Thyroid gland (tissue), 4 donors: ENCODE measurements around the gene STARD9. TPM values are rescaled to one million over a fixed set of nuclear protein-coding genes. Genes with fewer than 3 reads are reported as not detected.

Experiments used
- DNase-seq, 2 donors: peaks; one replicate each; pipeline ENCODE4 v3.0.0-alpha.2; 2019
- H3K27ac ChIP-seq, 3 donors: fragments of 200-600 bp; sonication (generic); 1 replicate in 2 of 3; 2 replicates in 1 of 3; pipeline ENCODE4 v1.5.1; 2016 to 2019; ENCODE audit warnings: mild to moderate bottlenecking in 1 of 3, moderate library complexity in 1 of 3
- H3K27me3 ChIP-seq: fragments of 200-600 bp; sonication (generic); one replicate; pipeline ENCODE4 v1.5.1; 2019
- H3K36me3 ChIP-seq, 2 donors: fragments of 200-600 bp; sonication (generic); one replicate each; pipeline ENCODE4 v1.5.1; 2016 to 2019
- H3K4me1 ChIP-seq, 2 donors: fragments of 200-600 bp; sonication (generic); one replicate each; pipeline ENCODE4 v1.5.1; 2017 to 2019
- H3K4me3 ChIP-seq, 3 donors: fragments of 200-600 bp; sonication (generic); replicated peaks in 1 of 3; 1 replicate in 2 of 3; 2 replicates in 1 of 3; pipeline ENCODE4 v1.5.1; 2016; ENCODE audit warnings: mild to moderate bottlenecking in 1 of 3
- H3K9me3 ChIP-seq: fragments of 200-600 bp; sonication (generic); one replicate; pipeline ENCODE4 v1.5.1; 2017
- CTCF ChIP-seq, 6 experiments: fragments of 200-600 bp in 3 of 6; fragments of 450-650 bp in 3 of 6; sonication (generic) in 3 of 6; IDR thresholded peaks; one replicate each; pipeline ENCODE4 v1.5.1; 2016 to 2019; ENCODE audit warnings: antibody characterized with exemption in 6 of 6, mild to moderate bottlenecking in 2 of 6, inconsistent platforms in 1 of 6, moderate library complexity in 1 of 6
- POLR2A ChIP-seq, 2 donors: fragments of 450-650 bp; IDR thresholded peaks; one replicate each; pipeline ENCODE4 v1.6.1; 2017; ENCODE audit warnings: antibody characterized with exemption in 2 of 2, mild to moderate bottlenecking in 2 of 2, moderate library complexity in 1 of 2
- WGBS, 2 donors: methylation state at CpG; one replicate each; pipeline ENCODE4 v1.1.5; 2017; 5-methylcytosine and 5-hydroxymethylcytosine counted together
- intact Hi-C: fragments of 100-400 bp; cut with DNase I; formaldehyde crosslinking; loops from one replicate; pipeline ENCODE4 v1.15.1; 2023
- total RNA-seq, 4 donors: library from RNA; depleted of rRNA; stranded (reverse); fragments of >200 nt; gene quantifications; one replicate each; pipeline ENCODE4 v1.2.3, GENCODE V29; 2016

STARD9 gene
- total RNA-seq, 4 donors from 2014 or later, result 6.4 to 23.4 (median 10.1) TPM

GRCh38 chr15:42603978-42604377 is 28.6 kb downstream of the STARD9 start:
- Histone ChIP-seq H3K4me1 (peaks cover 0 to 35% of the 10 kb centered on the region in 2 donors), H3K27ac (no peak overlapping the region), H3K27me3 (no peaks in the 10 kb centered on the region), H3K36me3 (no peaks in the 10 kb centered on the region), H3K4me3 (no peak overlapping the region), H3K9me3 (no peaks in the 10 kb centered on the region)
- 91 to 96% methylated on average over 2 of the region's 2 CpGs for WGBS, 2 donors
- no peak for DNase-seq
- TF ChIP-seq CTCF (IDR thresholded peaks at IDR 0.05), result no peak
- TF ChIP-seq POLR2A (IDR thresholded peaks at IDR 0.05), result no peak
- intact Hi-C loops, result no loop called here

GRCh38 chr15:42604894-42605744 is 29.7 kb downstream of the STARD9 start:
- H3K27ac ChIP-seq, result peak overlapping the region in 1 of 3 donors; percentile 28
- intact Hi-C loops, result no loop called here
- no peaks in the 10 kb centered on the region for H3K27me3 ChIP-seq
- H3K9me3 ChIP-seq, result no peaks in the 10 kb centered on the region
- H3K36me3 ChIP-seq, result no peaks in the 10 kb centered on the region
- no peak for DNase-seq
- no peak overlapping the region for H3K4me3 ChIP-seq
- TF ChIP-seq POLR2A (IDR thresholded peaks at IDR 0.05) (no peak), CTCF (IDR thresholded peaks at IDR 0.05) (no peak)
- H3K4me1 ChIP-seq, result peaks cover 0 to 35% of the 10 kb centered on the region in 2 donors
- WGBS, 2 donors, result 74 to 86% methylated on average over 8 of the region's 8 CpGs

- H3K27me3 ChIP-seq, result no peaks in the 10 kb centered on the region
- intact Hi-C loops, result no loop called here
- H3K27ac ChIP-seq, result peak overlapping the region in 1 of 3 donors; percentile 28
- no peak for DNase-seq
- no peak for TF ChIP-seq POLR2A (IDR thresholded peaks at IDR 0.05)
- TF ChIP-seq CTCF (IDR thresholded peaks at IDR 0.05), result no peak
- H3K36me3 ChIP-seq, result no peaks in the 10 kb centered on the region
- 67 to 69% methylated on average over 3 of the region's 3 CpGs for WGBS, 2 donors
- no peak overlapping the region for H3K4me3 ChIP-seq
- peaks cover 0 to 35% of the 10 kb centered on the region in 2 donors for H3K4me1 ChIP-seq
- no peaks in the 10 kb centered on the region for H3K9me3 ChIP-seq
These were observed 30.4 kb downstream of the STARD9 start for GRCh38 chr15:42605796-42606195.

- H3K9me3 ChIP-seq, result no peaks in the 10 kb centered on the region
- H3K4me1 ChIP-seq, result peaks cover 0 to 24% of the 10 kb centered on the region in 2 donors
- H3K4me3 ChIP-seq, result no peak overlapping the region
- H3K27ac ChIP-seq, result no peak overlapping the region
- DNase-seq, result peak in 1 of 2 donors; percentile 3
- no peaks in the 10 kb centered on the region for H3K36me3 ChIP-seq
- TF ChIP-seq POLR2A (IDR thresholded peaks at IDR 0.05) (no peak), CTCF (IDR thresholded peaks at IDR 0.05) (no peak)
- 42 to 46% methylated on average over 4 of the region's 4 CpGs for WGBS, 2 donors
- intact Hi-C loops, result no loop called here
- H3K27me3 ChIP-seq, result no peaks in the 10 kb centered on the region
These were observed 32.7 kb downstream of the STARD9 start for GRCh38 chr15:42608110-42608531.

- H3K27ac ChIP-seq, result no peak overlapping the region
- intact Hi-C loops, result no loop called here
- H3K27me3 ChIP-seq, result no peaks in the 10 kb centered on the region
- peaks cover 0 to 24% of the 10 kb centered on the region in 2 donors for H3K4me1 ChIP-seq
- no peaks in the 10 kb centered on the region for H3K9me3 ChIP-seq
- H3K36me3 ChIP-seq, result no peaks in the 10 kb centered on the region
- no peak for TF ChIP-seq POLR2A (IDR thresholded peaks at IDR 0.05)
- no peak for DNase-seq
- H3K4me3 ChIP-seq, result no peak overlapping the region
- WGBS, 2 donors, result 73 to 78% methylated on average over 7 of the region's 7 CpGs
These were observed 33.5 kb downstream of the STARD9 start for GRCh38 chr15:42608752-42609488.
